ENCODE measurements around the gene POU2F1. TPM values are rescaled to one million over a fixed set of nuclear protein-coding genes. Genes with fewer than 3 reads are reported as not detected.

Gene POU2F1
- polyA plus RNA-seq, 2 of the 4 experiments (the other 2 are of a cell fraction): 2.9 to 9.4 TPM

GRCh38 chr1:167196166-167196565 is 24.5 kb upstream of the POU2F1 start (continued):
- TF ChIP-seq HMGXB4 (CRISPR knock-in tag; IDR thresholded peaks at IDR 0.05; ENCODE audit: borderline replicate concordance) (no peak), ZSCAN20 (CRISPR knock-in tag; IDR thresholded peaks at IDR 0.05) (no peak), RARB (CRISPR knock-in tag; IDR thresholded peaks at IDR 0.05) (no peak), HES2 (IDR thresholded peaks at IDR 0.05) (no peak)

- FAIRE-seq: no peak
- 4% methylated on average over 1 of the region's 1 CpG for WGBS (ENCODE audit: missing lambda C conversion rate)
These were observed 23.4 kb upstream of the POU2F1 start for GRCh38 chr1:167197236-167197635.

GRCh38 chr1:167197692-167198091 is 23.0 kb upstream of the POU2F1 start:
- TF ChIP-seq JUN (IDR thresholded peaks at IDR 0.05) (no peak), CBX8 (IDR thresholded peaks at IDR 0.05) (no peak), RARB (CRISPR knock-in tag; IDR thresholded peaks at IDR 0.05) (no peak), MAFK (IDR thresholded peaks at IDR 0.05; ENCODE audit: partially characterized antibody) (no peak), FOXS1 (CRISPR knock-in tag; IDR thresholded peaks at IDR 0.05) (no peak), ZC3H11A (IDR thresholded peaks at IDR 0.05) (no peak), CBX2 (IDR thresholded peaks at IDR 0.05; ENCODE audit: borderline replicate concordance, low read depth) (no peak), ELK1 (IDR thresholded peaks at IDR 0.05; ENCODE audit: low read depth, low read length) (no peak), KDM5A (IDR thresholded peaks at IDR 0.05) (no peak), ATOH8 (CRISPR knock-in tag; IDR thresholded peaks at IDR 0.05; ENCODE audit: low read depth) (no peak), HOXB13 (CRISPR knock-in tag; IDR thresholded peaks at IDR 0.05; ENCODE audit: low read depth) (no peak), RAD21 (conservative IDR thresholded peaks at IDR 0.05 in 1 of 2, IDR thresholded peaks at IDR 0.05 in 1 of 2) (no peak), ZFP36 (IDR thresholded peaks at IDR 0.05; ENCODE audit: borderline replicate concordance, partially characterized antibody) (no peak), E2F6 (IDR thresholded peaks at IDR 0.05; ENCODE audit: borderline replicate concordance, low read depth) (no peak)
- Histone ChIP-seq H3K27ac (no peak overlapping the region), H3K9me3 (no peaks in the 10 kb centered on the region), H3K4me2 (no peak overlapping the region), H3K4me3 (no peak overlapping the region), H3K4me1 (no peaks in the 10 kb centered on the region)
- CTCF ChIA-PET: interaction anchor here (1.3 to 1.7 kb wide), 2 partner anchors 14 to 22 kb away, joined by 3 to 5 read pairs; no protein-coding TSS in a partner anchor
- FAIRE-seq (no peak), ATAC-seq (no peak), DNase-seq (ENCODE audit: low read depth in 1 of 2, low spot score in 1 of 2) (no peak)
- 71% methylated on average over 4 of the region's 4 CpGs for WGBS (ENCODE audit: missing lambda C conversion rate)
- POLR2A ChIA-PET: interaction anchor here (1.3 kb wide), 1 partner anchor 23 kb away, joined by 4 read pairs; the partner anchor contains the start of gene POU2F1

More at GRCh38 chr1:167197236-167197635, 23.4 kb upstream of the POU2F1 start:
- Histone ChIP-seq H3K27ac (no peak overlapping the region), H3K9me3 (no peaks in the 10 kb centered on the region), H3K4me2 (no peak overlapping the region), H3K4me3 (no peak overlapping the region), H3K4me1 (no peaks in the 10 kb centered on the region)
- ChIA-PET CTCF (interaction anchor here (1.3 to 1.7 kb wide), 2 partner anchors 13 to 23 kb away, joined by 3 to 5 read pairs; no protein-coding TSS in a partner anchor), POLR2A (interaction anchor here (1.3 kb wide), 1 partner anchor 23 kb away, joined by 4 read pairs; the partner anchor contains the start of gene POU2F1)
- ATAC-seq (no peak), DNase-seq (ENCODE audit: low read depth in 1 of 2, low spot score in 1 of 2) (no peak)
- TF ChIP-seq ZFP36 (IDR thresholded peaks at IDR 0.05; ENCODE audit: borderline replicate concordance, partially characterized antibody) (no peak), RFX5 (IDR thresholded peaks at IDR 0.05) (no peak), ZNF302 (CRISPR knock-in tag; IDR thresholded peaks at IDR 0.05) (no peak), KDM1A (IDR thresholded peaks at IDR 0.05; ENCODE audit: low read depth) (no peak), POLR2AphosphoS2 (conservative IDR thresholded peaks at IDR 0.05; ENCODE audit: low read length) (no peak), NFE2L2 (conservative IDR thresholded peaks at IDR 0.05; ENCODE audit: low read length) (no peak), BHLHE40 (IDR thresholded peaks at IDR 0.05; ENCODE audit: low read depth, low read length) (no peak), CBX2 (IDR thresholded peaks at IDR 0.05; ENCODE audit: borderline replicate concordance, low read depth) (no peak)

Data from A549 (cell line).